ENCODE measurements around the gene KCTD12. TPM values are rescaled to one million over a fixed set of nuclear protein-coding genes. Genes with fewer than 3 reads are reported as not detected.

Gene KCTD12
- total RNA-seq, 1 experiment from 2014 or later = 0.07 TPM

- DNase-seq (ENCODE audit: low spot score) = no peak
- in situ Hi-C loops (cut with HindIII; ENCODE audit: low sequenced_read_pairs) = no loop called here
These were observed 21.1 kb downstream of the KCTD12 start for GRCh38 chr13:76865109-76865508.

- no peak for DNase-seq (ENCODE audit: low spot score)
- in situ Hi-C loops (cut with HindIII; ENCODE audit: low sequenced_read_pairs) = no loop called here
These were observed 21.9 kb downstream of the KCTD12 start for GRCh38 chr13:76864259-76864658.

- in situ Hi-C loops (cut with HindIII; ENCODE audit: low sequenced_read_pairs) = no loop called here
- no peak for DNase-seq (ENCODE audit: low spot score)
These were observed 23.2 kb downstream of the KCTD12 start for GRCh38 chr13:76863022-76863421.

- DNase-seq (ENCODE audit: low spot score) = no peak
- in situ Hi-C loops (cut with HindIII; ENCODE audit: low sequenced_read_pairs) = no loop called here
These were observed 24.3 kb downstream of the KCTD12 start for GRCh38 chr13:76861859-76862258.

GRCh38 chr13:76860706-76861105, 25.5 kb downstream of the KCTD12 start:
- DNase-seq (ENCODE audit: low spot score) = no peak
- in situ Hi-C loops (cut with HindIII; ENCODE audit: low sequenced_read_pairs) = no loop called here

GRCh38 chr13:76854894-76855293, 31.3 kb downstream of the KCTD12 start:
- DNase-seq (ENCODE audit: low spot score) = no peak
- in situ Hi-C loops (cut with HindIII; ENCODE audit: low sequenced_read_pairs) = no loop called here

- in situ Hi-C loops (cut with HindIII; ENCODE audit: low sequenced_read_pairs) = no loop called here
- no peak for DNase-seq (ENCODE audit: low spot score)
These were observed 32.1 kb downstream of the KCTD12 start for GRCh38 chr13:76853921-76854608.

GRCh38 chr13:76853481-76853880, 32.7 kb downstream of the KCTD12 start:
- in situ Hi-C loops (cut with HindIII; ENCODE audit: low sequenced_read_pairs) = no loop called here
- DNase-seq (ENCODE audit: low spot score) = no peak

- in situ Hi-C loops (cut with HindIII; ENCODE audit: low sequenced_read_pairs) = no loop called here
- no peak for DNase-seq (ENCODE audit: low spot score)
These were observed 33.2 kb downstream of the KCTD12 start for GRCh38 chr13:76852986-76853385.

GRCh38 chr13:76851961-76852360, 34.2 kb downstream of the KCTD12 start:
- in situ Hi-C loops (cut with HindIII; ENCODE audit: low sequenced_read_pairs) = no loop called here
- no peak for DNase-seq (ENCODE audit: low spot score)

GRCh38 chr13:76849493-76849892, 36.7 kb downstream of the KCTD12 start:
- in situ Hi-C loops (cut with HindIII; ENCODE audit: low sequenced_read_pairs) = no loop called here

GRCh38 chr13:76848596-76848995, 37.6 kb downstream of the KCTD12 start:
- in situ Hi-C loops (cut with HindIII; ENCODE audit: low sequenced_read_pairs) = no loop called here
- DNase-seq (ENCODE audit: low spot score) = peak; percentile 83

More at GRCh38 chr13:76849493-76849892, 36.7 kb downstream of the KCTD12 start:
- DNase-seq (ENCODE audit: low spot score) = no peak

- DNase-seq (ENCODE audit: low spot score) = no peak
- in situ Hi-C loops (cut with HindIII; ENCODE audit: low sequenced_read_pairs) = no loop called here
These were observed 39.8 kb downstream of the KCTD12 start for GRCh38 chr13:76846363-76846762.

- in situ Hi-C loops (cut with HindIII; ENCODE audit: low sequenced_read_pairs) = no loop called here
These were observed 40.3 kb downstream of the KCTD12 start for GRCh38 chr13:76845865-76846264.

GRCh38 chr13:76845367-76845766, 40.8 kb downstream of the KCTD12 start:
- in situ Hi-C loops (cut with HindIII; ENCODE audit: low sequenced_read_pairs) = no loop called here
- no peak for DNase-seq (ENCODE audit: low spot score)

More at GRCh38 chr13:76845865-76846264, 40.3 kb downstream of the KCTD12 start:
- DNase-seq (ENCODE audit: low spot score) = no peak

GRCh38 chr13:76837801-76838200, 48.4 kb downstream of the KCTD12 start:
- no peak for DNase-seq (ENCODE audit: low spot score)
- in situ Hi-C loops (cut with HindIII; ENCODE audit: low sequenced_read_pairs) = no loop called here

GRCh38 chr13:76836311-76836710, 49.9 kb downstream of the KCTD12 start:
- in situ Hi-C loops (cut with HindIII; ENCODE audit: low sequenced_read_pairs) = no loop called here
- DNase-seq (ENCODE audit: low spot score) = no peak

GRCh38 chr13:76833441-76833954, 52.7 kb downstream of the KCTD12 start:
- DNase-seq (ENCODE audit: low spot score) = peak; percentile 45
- in situ Hi-C loops (cut with HindIII; ENCODE audit: low sequenced_read_pairs) = no loop called here

GRCh38 chr13:76832258-76832988, 53.8 kb downstream of the KCTD12 start:
- in situ Hi-C loops (cut with HindIII; ENCODE audit: low sequenced_read_pairs) = no loop called here
- no peak for DNase-seq (ENCODE audit: low spot score)

- peak; percentile 72 for DNase-seq (ENCODE audit: low spot score)
- in situ Hi-C loops (cut with HindIII; ENCODE audit: low sequenced_read_pairs) = no loop called here
These were observed 55.4 kb downstream of the KCTD12 start for GRCh38 chr13:76830805-76831204.
